ENCODE results near the gene PSMB1.
"Not testable (repeated sequence)": the region's sequence is repeated elsewhere in the genome, so short reads cannot be mapped to it uniquely, and the experiment has no call there.

PSMB1 gene

DNA sequence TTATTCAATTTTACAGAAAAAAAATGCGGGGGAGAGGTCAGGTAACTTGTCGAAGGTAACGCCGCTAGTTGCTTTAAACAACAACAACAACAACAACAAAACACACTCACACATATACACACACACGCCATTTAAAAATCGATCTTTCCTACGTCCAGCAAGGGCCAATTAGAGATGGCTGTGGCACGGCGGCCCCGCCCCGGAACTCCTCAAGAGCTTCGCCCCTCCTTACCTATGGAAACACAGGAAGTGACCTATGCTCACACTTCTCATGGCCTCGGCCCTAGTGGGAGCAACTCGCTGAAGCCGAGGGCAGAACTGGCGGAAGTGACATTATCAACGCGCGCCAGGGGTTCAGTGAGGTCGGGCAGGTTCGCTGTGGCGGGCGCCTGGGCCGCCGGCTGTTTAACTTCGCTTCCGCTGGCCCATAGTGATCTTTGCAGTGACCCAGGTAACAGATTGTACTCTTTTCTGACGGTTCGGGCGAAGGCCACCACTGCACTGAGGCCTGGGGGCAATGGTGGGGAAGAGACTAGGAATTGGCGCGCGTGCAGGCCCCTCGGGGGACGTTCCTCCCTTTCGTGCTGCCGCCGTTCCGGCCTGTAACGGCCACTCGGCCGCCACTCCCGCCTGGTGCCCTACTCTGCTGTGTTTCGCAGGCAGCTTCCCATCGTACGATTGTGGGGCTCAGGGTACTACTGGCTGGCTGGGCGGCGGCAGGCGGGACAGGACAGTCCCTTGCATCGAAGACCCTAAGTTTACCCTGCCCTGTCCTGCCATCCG lies 1.1 kb upstream of the PSMB1 start, which contains the start of gene TBP:
TSS of gene TBP (plus strand) at position 357 of the 783 bp plus-strand sequence. CDS start 2,661 bp downstream, outside the sequence.
- Mint-ChIP-seq H3K27me3 (no peaks in the 10 kb centered on the region), H3K4me3 (no peak within 1 kb of the TSS), H3K36me3 (peaks cover 29% of the 10 kb centered on the region), H3K4me1 (peaks cover 24% of the 10 kb centered on the region), H3K9me3 (no peaks in the 10 kb centered on the region), H3K27ac (no peak within 1 kb of the TSS)
- peak; percentile 99 for ATAC-seq

GRCh38 chr6:170553534-170554012 lies 466 bp upstream of the PSMB1 start:
- Mint-ChIP-seq H3K36me3 (peaks cover 29% of the 10 kb centered on the region), H3K4me3 (no peak overlapping the region), H3K9me3 (no peaks in the 10 kb centered on the region), H3K27ac (no peak overlapping the region), H3K4me1 (peaks cover 26% of the 10 kb centered on the region), H3K27me3 (no peaks in the 10 kb centered on the region)
- peak; percentile 72 for ATAC-seq

DNA sequence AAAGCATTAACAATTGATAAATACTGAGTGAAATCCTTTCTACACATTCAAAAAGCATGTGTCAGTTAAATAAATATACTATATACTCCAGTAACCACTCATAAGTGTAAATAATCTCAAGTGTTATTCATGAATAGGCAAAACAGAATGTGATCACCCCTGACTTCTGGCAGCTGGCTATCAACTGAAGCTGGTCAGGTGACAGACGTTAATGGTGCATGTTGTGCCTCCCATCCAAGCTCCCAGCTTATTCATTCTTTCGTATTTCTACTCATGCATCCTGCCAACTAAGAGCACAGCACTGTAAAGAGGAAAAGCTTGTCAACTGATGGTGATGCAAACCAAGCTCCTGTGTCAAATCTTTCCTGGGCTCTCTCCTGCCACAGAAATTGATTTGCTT lies 7.7 kb downstream of the PSMB1 start:
- H3K36me3 Mint-ChIP-seq = peaks cover 54% of the 10 kb centered on the region
- H3K27me3 Mint-ChIP-seq = no peaks in the 10 kb centered on the region
- no peak overlapping the region for H3K27ac Mint-ChIP-seq
- H3K4me1 Mint-ChIP-seq = peaks cover 38% of the 10 kb centered on the region
- H3K4me3 Mint-ChIP-seq = no peak overlapping the region
- no peaks in the 10 kb centered on the region for H3K9me3 Mint-ChIP-seq
- ATAC-seq = no peak

DNA sequence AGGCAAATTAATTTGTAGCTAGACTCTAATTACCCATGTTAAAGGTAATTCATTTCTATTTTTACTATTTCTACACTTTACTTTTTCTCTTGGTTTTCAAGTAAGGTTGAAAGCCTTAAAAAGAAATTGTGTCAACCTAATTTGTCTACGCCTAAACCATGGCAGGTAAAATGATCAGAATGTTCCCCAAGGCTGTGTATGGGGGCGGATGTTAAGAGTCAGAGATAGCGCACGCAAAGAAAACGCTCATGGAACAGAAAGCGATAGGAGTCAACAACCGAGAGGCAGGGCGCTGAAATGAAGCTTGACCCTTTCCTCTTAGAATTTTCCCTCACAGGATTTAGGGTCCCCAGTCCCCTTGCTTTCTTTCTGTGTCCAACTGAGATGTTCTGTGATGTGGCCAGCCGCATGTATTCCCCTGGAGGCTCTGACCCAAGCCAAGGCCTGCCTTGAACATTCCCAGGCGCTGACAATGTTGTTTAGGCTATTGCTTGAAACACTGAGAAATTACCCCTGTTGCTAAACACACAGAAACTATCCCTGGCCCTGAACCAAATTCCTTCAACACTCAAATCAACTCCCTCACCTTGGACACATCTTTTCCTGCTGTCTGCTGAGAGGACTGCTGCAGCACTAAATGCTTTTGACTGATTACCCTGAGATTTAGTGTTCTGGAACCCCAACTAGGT lies 10.9 kb downstream of the PSMB1 start:
- no peak for ATAC-seq
- Mint-ChIP-seq H3K36me3 (peaks cover 53% of the 10 kb centered on the region), H3K4me3 (no peak overlapping the region), H3K9me3 (no peaks in the 10 kb centered on the region), H3K27ac (no peak overlapping the region), H3K27me3 (no peaks in the 10 kb centered on the region), H3K4me1 (peaks cover 19% of the 10 kb centered on the region)

GRCh38 chr6:170537329-170537728 lies 15.8 kb downstream of the PSMB1 start:
- Mint-ChIP-seq H3K36me3 (peaks cover 68% of the 10 kb centered on the region), H3K9me3 (no peaks in the 10 kb centered on the region), H3K27me3 (no peaks in the 10 kb centered on the region), H3K27ac (no peak overlapping the region), H3K4me1 (peaks cover 18% of the 10 kb centered on the region), H3K4me3 (no peak overlapping the region)
- no peak for ATAC-seq

GRCh38 chr6:170536671-170537070 lies 16.4 kb downstream of the PSMB1 start:
- Mint-ChIP-seq H3K4me3 (no peak overlapping the region), H3K27me3 (no peaks in the 10 kb centered on the region), H3K27ac (no peak overlapping the region), H3K4me1 (peaks cover 18% of the 10 kb centered on the region), H3K9me3 (no peaks in the 10 kb centered on the region), H3K36me3 (peaks cover 67% of the 10 kb centered on the region)
- no peak for ATAC-seq

- no peak overlapping the region for H3K4me3 Mint-ChIP-seq
- H3K9me3 Mint-ChIP-seq = no peaks in the 10 kb centered on the region
- no peaks in the 10 kb centered on the region for H3K27me3 Mint-ChIP-seq
- no peak for ATAC-seq
- no peak overlapping the region for H3K27ac Mint-ChIP-seq
- peaks cover 51% of the 10 kb centered on the region for H3K36me3 Mint-ChIP-seq
- H3K4me1 Mint-ChIP-seq = peaks cover 2% of the 10 kb centered on the region
Measured at GRCh38 chr6:170535004-170535403, 18.1 kb downstream of the PSMB1 start.

DNA sequence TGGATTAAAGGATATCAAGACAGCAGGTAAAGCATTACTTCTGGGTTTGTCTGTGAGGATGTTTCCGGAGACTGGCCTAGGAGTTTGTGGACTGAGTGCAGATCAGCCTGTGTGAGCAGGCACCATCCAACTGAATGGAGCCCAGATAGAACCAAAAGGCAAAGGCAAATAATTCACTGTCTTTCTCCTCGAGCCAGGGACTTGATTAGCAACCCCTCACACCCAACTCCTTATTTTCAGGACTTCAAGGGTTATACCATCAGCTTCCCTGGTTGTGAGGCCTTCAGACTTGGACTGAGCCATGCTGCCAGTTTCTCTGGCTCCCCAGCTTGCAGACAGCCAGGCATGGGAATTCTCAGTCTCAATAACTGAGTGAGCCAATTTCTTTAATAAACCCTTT lies 19.3 kb downstream of the PSMB1 start:
- H3K36me3 Mint-ChIP-seq = peaks cover 43% of the 10 kb centered on the region
- no peak for ATAC-seq
- H3K9me3 Mint-ChIP-seq = no peaks in the 10 kb centered on the region
- H3K27me3 Mint-ChIP-seq = no peaks in the 10 kb centered on the region
- no peaks in the 10 kb centered on the region for H3K4me1 Mint-ChIP-seq
- no peak overlapping the region for H3K27ac Mint-ChIP-seq
- H3K4me3 Mint-ChIP-seq = no peak overlapping the region

DNA sequence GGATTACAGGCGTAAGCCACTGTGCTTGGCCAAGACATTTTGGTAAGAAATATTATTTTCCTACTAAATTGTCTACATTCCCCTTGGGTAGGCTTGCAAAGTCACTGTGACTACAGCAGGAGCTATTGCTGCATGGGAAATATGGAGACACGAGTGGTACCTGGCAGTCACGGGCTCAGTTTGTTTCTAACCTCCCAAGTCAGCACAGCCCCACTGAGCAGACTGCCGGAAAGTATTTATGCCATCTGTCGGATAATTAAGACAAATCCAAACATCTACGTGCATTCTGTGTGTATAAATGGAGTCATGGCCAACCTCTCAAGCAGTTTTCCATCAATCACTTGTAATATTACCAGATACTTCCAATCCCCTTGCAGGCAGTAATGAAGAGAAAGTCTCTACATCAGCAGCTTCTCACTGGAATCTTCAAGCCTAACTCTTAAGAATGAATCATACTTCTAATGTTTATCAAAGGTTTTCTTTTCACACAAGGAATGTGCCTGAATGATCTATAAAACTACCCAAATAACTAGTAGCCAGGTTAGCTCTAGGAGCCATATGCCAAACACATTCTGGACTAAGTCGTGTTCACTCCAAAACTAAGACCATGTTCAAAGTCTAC lies 20.1 kb downstream of the PSMB1 start:
- Mint-ChIP-seq H3K27ac (no peak overlapping the region), H3K4me1 (no peaks in the 10 kb centered on the region), H3K36me3 (peaks cover 44% of the 10 kb centered on the region), H3K4me3 (no peak overlapping the region), H3K9me3 (no peaks in the 10 kb centered on the region), H3K27me3 (no peaks in the 10 kb centered on the region)
- no peak for ATAC-seq

DNA sequence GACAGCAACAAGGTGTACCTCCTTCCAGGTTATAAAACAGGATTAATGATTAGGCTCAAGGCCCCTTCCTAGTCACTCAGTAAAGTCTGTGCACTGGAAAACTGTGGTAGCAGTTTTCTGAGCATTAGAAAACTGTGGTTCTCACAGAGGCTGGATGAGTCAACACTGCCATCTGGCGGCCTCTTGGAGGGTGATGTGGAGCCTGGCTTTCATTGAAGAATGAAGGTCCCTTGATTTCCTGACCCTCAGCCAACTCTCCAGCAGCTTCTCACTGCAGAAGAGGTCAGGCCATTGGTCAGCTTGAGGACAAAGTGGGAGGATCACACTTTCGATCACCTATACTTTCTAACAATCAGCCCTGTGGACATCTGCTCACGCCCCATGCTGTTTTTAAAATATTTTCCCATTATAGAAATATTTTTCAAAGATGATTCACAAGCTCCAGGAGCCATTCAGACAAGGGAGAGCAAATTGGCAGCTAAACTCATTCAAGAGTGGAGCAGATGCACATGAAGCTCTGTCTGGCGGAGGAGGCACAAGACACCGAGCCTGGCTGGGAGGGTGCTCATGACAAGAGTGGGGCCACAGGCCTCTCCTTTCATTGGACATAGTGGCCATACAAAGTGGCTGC lies 23.2 kb downstream of the PSMB1 start:
- H3K27me3 Mint-ChIP-seq = no peaks in the 10 kb centered on the region
- H3K4me1 Mint-ChIP-seq = no peaks in the 10 kb centered on the region
- H3K36me3 Mint-ChIP-seq = peaks cover 18% of the 10 kb centered on the region
- peak; percentile 66 for ATAC-seq
- H3K27ac Mint-ChIP-seq = no peak overlapping the region
- no peak overlapping the region for H3K4me3 Mint-ChIP-seq
- no peaks in the 10 kb centered on the region for H3K9me3 Mint-ChIP-seq

GRCh38 chr6:170527995-170528394 lies 25.1 kb downstream of the PSMB1 start:
- ATAC-seq, H3K27me3 Mint-ChIP-seq, H3K9me3 Mint-ChIP-seq, H3K36me3 Mint-ChIP-seq, H3K27ac Mint-ChIP-seq, H3K4me3 Mint-ChIP-seq, H3K4me1 Mint-ChIP-seq: not testable (repeated sequence)

- Mint-ChIP-seq H3K27ac (no peak overlapping the region), H3K4me1 (no peaks in the 10 kb centered on the region), H3K36me3 (peaks cover 7% of the 10 kb centered on the region), H3K27me3 (no peaks in the 10 kb centered on the region), H3K4me3 (no peak overlapping the region), H3K9me3 (no peaks in the 10 kb centered on the region)
- ATAC-seq = no peak
Measured at GRCh38 chr6:170525795-170526194, 27.3 kb downstream of the PSMB1 start.

- H3K4me3 Mint-ChIP-seq = no peak overlapping the region
- no peaks in the 10 kb centered on the region for H3K9me3 Mint-ChIP-seq
- no peak for ATAC-seq
- peaks cover 7% of the 10 kb centered on the region for H3K36me3 Mint-ChIP-seq
- no peak overlapping the region for H3K27ac Mint-ChIP-seq
- H3K4me1 Mint-ChIP-seq = no peaks in the 10 kb centered on the region
- H3K27me3 Mint-ChIP-seq = peaks cover 15% of the 10 kb centered on the region
Measured at GRCh38 chr6:170524172-170524502, 29.0 kb downstream of the PSMB1 start.

DNA sequence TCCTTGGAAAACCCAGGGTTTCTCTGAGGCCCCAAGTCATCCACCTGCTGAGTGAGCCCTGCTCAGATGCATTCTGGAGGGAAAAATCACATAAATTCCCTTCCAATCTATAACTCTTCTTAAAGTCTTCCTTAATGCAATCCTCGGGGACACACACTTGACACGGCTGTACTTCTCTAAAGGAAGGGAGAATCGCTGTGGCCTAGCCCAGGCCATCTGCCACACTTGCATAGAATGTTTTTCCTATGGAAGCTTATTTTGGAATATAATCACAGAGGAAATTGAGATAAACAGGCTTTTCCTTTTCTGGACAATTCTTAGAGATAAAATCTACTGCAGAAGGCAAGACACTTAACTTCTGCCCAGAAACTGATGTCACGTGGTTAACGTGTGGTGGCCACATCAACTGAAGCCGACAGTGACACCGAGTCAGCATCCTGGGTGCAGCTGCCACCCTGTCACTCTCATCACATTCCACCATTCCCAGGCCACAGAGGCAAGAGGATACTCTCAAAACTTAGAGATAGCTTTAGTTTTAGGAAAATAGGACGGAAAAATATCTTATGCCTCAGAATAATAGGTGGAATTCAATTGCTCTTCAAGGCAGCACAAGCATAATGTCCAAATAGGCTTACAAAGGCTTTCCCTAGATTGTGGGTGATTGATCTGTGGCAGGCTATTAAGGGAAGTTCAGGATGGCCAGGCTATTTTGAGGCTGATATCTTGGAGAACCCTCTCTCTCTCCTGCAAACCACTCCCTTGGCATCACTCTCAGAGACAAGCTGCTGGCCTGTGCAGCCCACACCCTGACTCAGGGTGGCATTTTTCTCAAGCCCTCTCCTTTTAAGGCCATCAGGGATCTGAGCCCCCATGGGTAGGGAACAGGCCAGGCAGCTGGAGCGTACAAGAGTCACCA lies 29.6 kb downstream of the PSMB1 start:
- peaks cover 21% of the 10 kb centered on the region for H3K27me3 Mint-ChIP-seq

More for the DNA sequence above, 29.6 kb downstream of the PSMB1 start:
- ATAC-seq = no peak
- Mint-ChIP-seq H3K4me1 (no peaks in the 10 kb centered on the region), H3K36me3 (peaks cover 5% of the 10 kb centered on the region), H3K4me3 (no peak overlapping the region), H3K9me3 (no peaks in the 10 kb centered on the region), H3K27ac (no peak overlapping the region)

Data from stimulated activated memory B cell treated with anti-CD40 and anti-IgM and Interleukin-4, amounts not matched to agents 10 μg/mL and 1 μg/mL and 100 μg/mL, for 72 hours (primary cell).